SW 1271 (cell line): ENCODE data around the gene PCSK5.

Experiments
- DNase-seq, 2 experiments: peaks; one replicate each; lab custom pipeline; 2025; lab: John Stamatoyannopoulos, UW

The PCSK5 gene

DNA sequence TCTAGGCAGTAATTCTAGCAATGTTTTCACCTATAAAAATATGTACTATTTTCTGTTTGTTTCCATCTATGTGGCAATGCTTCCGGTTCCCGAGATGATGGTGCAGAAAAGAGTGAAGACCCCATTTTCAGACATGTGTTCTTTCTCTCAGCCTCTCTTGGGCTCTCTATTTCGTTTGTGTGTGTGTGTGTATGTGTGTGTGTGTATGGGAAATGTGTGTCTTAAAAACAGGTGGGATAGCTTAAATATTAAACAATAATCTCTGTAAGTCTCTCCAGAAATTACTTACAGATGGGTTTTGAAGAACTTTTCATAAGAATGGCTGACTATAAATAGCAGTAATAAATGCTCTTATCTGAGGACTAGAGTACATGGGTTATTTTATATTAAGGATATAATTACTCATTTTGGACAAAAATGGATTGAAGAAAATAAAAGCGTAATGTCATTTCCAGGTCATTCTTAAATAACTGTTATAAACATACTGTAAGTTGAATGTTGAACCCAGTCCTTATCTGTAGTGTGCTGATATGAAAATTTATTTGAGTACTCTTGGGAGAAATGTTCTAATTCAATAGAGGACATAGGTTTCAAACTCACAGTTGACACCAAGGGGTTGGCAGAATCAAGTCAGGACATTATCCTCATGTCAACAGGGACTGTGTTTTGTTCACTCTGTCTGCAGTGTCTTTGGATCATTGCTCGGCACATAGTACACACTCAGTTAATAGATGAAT, 31.1 kb downstream of the PCSK5 start:
- DNase-seq = no peak

DNA sequence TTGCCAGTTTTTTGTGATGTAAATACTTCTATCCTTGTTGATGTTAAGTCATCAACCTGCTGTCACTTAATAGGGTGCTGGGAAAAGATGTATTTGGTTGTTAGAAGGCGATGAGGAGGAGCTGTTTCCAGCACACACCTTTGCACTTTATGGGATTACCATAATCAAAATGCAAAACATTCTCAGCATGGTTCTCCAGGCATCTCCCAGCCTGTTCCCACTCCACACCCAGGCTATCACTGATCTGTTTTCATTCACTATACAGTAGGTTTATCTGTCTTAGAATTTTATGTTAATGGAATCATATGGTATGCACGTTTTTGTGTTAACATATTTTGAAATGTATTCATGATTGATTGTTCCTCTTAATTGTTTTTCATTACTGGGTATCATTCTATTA, 35.9 kb downstream of the PCSK5 start:
- no peak for DNase-seq

- no peak for DNase-seq
These were observed 36.9 kb downstream of the PCSK5 start for GRCh38 chr9:75927356-75927755.

DNA sequence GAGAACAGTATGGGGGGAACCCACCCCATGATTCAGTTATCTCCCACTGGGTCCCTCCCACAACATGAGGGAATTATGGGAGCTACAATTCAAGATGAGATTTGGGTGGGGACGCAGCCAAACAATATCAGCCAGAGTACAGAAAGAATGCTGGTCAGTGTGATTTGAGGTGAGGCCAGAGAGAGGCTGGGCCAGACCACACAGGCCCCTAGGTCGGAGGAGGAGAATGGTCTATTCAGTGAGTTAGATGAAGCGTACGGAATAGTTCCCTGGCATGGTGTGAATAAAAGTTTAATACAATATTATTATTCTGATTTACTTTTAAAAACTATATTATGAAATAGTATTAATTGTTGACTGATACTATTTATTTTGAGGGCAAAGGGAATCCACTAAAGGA, 39.7 kb downstream of the PCSK5 start:
- DNase-seq = no peak

GRCh38 chr9:75930730-75931321, 40.4 kb downstream of the PCSK5 start:
- DNase-seq = no peak

DNA sequence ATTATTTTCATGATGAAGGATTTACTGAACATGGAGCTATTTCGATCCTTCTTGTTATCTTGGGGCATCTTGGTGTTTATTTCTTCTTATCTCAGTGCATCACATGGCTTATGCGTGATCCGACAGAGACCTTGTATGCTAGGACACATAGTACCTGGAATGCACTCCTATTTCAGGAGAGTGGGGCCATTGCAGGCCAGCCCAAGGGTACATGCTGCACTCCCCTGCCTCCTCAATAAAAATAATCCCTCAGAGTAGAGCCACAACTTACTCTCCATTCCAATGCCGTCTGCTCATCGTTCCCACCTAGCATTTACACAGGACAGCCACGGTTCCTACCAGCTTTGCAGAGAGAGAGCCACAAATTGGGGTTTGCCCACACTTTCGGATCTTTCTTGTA, 43.5 kb downstream of the PCSK5 start:
- no peak for DNase-seq

GRCh38 chr9:75935591-75935990, 45.1 kb downstream of the PCSK5 start:
- no peak for DNase-seq

DNA sequence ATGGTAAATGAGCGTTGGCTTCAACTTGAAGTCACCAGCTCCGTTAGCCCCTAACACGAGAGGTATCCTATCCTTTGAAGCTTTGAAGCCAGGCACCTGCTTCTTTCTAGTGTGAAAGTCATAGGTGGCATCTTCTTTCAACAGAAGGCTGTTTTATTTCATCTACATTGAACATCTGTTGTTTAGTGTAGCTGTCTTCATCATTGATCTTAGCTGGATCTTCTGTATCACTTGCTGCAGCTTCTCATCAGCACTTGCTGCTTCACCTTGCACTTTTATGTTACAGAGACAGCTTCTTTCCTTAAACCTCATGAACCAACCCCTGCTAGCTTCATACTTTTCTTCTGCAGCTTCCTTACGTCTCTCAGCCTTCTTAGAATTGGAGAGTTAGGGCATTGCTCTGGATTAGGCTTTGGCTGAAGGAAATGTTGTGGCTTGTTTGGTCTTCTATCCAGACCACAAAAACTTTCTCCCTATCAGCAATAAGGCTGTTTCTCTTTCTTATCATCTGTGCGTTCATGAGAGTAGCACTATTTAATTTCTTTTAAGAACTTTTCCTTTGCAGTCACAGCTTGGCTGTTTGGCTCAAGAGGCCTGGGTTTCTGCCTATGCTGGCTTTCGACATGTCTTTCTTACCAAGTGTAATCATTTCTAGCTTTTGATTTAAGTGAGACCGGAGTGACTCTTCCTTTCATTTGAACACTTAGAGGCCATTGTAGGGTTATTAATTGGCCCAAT, 47.2 kb downstream of the PCSK5 start:
- DNase-seq = no peak

- no peak for DNase-seq
These were observed 48.5 kb downstream of the PCSK5 start for GRCh38 chr9:75938946-75939345.

DNA sequence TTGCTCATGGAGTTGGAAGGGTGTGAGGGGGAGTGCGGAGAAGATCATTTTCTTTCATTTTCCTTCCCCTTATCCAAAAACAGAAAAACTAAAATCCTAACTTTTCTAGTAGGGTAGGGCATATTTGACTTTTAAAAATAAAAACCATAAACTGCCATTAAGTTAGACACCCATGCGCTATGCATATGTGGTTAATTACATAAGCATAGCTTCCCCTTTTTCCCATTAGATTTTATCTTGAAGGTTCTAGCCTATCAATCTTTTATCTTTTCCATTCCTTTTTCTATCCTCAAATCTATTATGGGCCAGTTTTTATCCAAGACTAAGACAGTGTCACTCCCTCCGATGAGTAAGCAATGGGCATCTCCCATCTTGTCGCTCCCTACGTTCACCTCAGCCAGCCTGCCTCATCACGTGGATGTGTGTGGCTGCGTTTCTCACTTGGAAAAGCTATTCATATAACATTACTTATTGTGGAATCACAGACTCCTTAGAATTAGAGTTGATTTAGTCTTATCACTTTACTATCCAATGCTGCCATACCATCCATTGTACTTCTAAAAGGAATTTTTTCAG, 49.2 kb downstream of the PCSK5 start:
- DNase-seq = no peak

GRCh38 chr9:75941066-75941465, 50.6 kb downstream of the PCSK5 start:
- DNase-seq = no peak

GRCh38 chr9:75941577-75942311, 51.3 kb downstream of the PCSK5 start:
- no peak for DNase-seq

DNA sequence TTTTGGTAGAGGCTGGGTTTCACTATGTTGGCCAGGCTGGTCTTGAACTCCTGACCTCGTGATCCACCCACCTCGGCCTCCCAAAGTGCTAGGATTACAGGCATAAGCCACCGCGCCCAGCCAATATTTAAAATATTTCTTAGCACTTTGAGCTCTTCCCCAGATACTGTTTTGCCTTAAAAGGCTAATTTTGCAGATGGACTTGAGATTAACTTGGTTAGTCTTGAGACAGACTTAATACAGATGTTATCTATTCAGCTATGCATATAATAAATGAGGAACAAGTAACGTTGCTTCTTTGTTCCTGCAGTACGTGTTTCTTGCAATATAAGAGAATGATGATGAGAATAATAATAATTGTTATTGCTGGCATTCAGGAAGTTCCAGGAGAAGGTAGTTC, 56.3 kb downstream of the PCSK5 start:
- no peak for DNase-seq

DNA sequence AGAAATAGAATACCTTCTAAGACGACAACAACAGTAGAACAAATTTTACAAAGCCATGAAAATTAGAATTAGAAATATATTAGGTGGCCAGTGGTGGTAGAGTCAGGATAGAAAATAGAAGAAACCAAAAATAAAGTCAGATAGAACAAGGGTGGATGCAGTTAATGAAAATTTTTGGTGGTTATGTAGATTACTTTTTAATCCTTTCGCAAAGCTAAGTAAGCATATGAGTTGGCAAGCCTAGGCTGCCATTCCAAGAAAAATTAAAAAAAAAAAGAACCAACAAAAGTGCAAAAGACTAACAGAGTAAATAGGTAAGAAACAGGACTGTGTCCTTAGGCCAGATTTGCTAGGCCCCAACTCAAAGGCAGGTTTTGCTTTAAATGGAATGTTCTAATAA, 56.8 kb downstream of the PCSK5 start:
- no peak for DNase-seq

GRCh38 chr9:75950998-75951397, 60.5 kb downstream of the PCSK5 start:
- no peak for DNase-seq

DNA sequence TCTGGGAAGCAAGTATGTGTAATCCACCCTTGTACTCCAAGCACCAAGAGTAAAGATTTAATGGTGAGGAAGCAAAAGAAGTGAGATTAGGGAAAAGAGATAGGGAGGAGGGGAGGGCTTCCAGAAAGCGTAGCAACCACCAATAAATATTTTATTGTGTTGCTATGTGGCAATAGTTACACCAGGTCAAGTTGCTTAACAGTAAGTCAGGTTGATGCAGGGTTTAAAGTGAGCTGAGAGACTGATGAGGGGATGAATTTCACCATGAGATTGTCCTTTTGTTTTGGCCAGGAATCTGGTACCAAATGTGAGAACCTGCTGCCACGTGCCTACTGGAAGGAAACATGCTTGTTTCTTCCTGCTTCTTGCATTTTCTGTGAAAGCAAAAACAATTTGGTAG, 62.7 kb downstream of the PCSK5 start:
- DNase-seq = no peak

DNA sequence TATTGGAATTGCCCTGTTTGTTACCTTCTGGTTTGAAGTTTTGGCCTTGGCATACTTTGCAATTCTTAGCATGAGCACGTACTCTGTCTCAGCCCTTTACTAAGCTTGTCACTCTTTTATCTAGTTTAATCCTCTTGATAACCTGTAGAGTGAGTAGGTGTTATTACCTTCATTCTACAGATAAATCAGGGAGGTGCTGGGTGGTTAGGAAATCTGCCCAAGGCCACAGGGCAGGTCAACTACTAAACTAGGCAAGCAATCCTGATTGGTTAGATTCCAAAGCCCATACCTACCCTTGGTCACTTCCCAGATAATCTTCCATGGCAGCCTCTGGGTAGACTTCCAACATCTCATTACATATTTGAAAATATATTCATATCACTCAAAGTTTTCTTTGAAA, 65.7 kb downstream of the PCSK5 start:
- no peak for DNase-seq

GRCh38 chr9:75957116-75957515, 66.6 kb downstream of the PCSK5 start:
- DNase-seq = no peak

- no peak for DNase-seq
These were observed 67.8 kb downstream of the PCSK5 start for GRCh38 chr9:75958226-75958625.

- DNase-seq = no peak
These were observed 70.1 kb downstream of the PCSK5 start for GRCh38 chr9:75960551-75960950.

DNA sequence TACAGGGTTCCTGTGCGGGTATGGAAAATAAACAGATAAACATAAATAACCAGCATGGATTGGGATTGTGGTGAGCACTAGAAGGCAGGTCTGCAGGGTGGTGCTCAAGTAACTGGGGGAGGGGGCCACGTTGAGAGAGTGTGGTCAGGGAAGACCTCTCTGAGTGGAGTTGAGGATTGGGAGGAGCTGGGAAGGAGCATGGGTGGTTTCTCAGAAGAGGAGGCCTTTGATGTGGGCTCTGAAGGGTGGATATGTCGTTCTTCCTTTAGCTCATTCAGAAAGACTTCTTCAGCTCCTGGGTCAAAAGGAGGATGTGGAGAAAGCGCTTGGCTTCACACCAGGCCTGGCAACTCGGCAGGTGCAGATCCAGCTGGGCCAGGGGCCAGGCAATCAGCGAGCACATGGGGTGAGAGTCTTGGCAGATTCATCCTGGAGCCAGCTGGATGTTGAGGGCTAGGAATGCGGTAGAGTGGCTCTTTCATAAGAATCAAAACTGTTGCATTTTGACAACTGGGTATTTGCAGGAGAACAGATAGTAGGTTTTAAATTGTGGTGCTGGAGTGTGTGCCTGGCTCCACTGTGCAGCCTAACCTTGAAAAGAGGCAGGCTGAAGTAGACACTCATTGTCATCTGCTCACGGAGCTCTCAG, 71.7 kb downstream of the PCSK5 start:
- DNase-seq = no peak

DNA sequence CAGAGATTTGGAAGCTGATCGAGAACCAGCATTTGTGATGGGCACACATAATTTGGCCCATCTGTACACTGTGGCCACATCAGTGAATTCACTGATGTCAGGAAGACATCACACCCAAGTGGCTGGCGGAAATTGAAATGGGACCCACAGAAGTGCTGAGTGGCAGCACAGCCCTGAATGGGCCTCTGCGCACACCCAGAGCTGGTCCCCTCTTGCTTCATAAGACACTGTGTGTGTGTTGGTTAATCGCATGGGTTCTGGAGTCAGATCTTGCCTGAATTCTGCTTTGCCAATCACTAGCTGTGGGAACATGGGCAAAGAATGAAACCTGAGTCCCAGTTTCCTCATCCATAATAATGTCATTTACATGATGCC, 72.2 kb downstream of the PCSK5 start:
- DNase-seq = no peak
